Uterus (tissue), 2 donors: Measurements from ENCODE around the gene IL10RA.

ENCODE experiments used
- POLR2A ChIP-seq, 2 donors: fragments of 450-650 bp; IDR thresholded peaks; one replicate each; pipeline ENCODE4 v1.6.1; 2016; ENCODE audit warnings: antibody characterized with exemption in 2 of 2, mild to moderate bottlenecking in 1 of 2, moderate library complexity in 1 of 2
- TF ChIP-seq, protein P1 (sequence below), 4 experiments: fragments of 200-600 bp in 2 of 4; fragments of 450-650 bp in 2 of 4; sonication (generic) in 2 of 4; IDR thresholded peaks; one replicate each; pipeline ENCODE4 v1.5.1; 2016 to 2019; ENCODE audit warnings: antibody characterized with exemption in 4 of 4, mild to moderate bottlenecking in 2 of 4, moderate library complexity in 1 of 4

DNA sequence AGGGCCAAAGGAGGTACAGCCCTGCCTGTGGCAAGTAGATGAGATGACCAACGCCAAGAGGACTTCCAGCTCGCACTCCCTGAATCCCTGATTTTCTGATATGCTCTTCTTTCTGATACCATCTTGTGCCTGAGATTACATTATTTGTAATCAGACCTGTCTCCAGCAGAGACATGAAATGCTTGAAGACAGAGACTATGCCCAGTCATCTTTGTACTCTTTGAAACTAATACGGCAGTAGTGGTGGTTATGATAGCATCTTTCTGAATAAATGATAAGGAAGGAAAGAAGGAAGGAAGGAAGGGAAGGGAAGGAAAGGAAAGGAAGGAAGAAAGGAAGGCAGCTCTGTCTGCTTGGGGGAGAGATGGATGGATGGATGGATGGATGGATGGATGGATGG lies 27.8 kb downstream of the IL10RA start:
- TF ChIP-seq, protein P1, sequence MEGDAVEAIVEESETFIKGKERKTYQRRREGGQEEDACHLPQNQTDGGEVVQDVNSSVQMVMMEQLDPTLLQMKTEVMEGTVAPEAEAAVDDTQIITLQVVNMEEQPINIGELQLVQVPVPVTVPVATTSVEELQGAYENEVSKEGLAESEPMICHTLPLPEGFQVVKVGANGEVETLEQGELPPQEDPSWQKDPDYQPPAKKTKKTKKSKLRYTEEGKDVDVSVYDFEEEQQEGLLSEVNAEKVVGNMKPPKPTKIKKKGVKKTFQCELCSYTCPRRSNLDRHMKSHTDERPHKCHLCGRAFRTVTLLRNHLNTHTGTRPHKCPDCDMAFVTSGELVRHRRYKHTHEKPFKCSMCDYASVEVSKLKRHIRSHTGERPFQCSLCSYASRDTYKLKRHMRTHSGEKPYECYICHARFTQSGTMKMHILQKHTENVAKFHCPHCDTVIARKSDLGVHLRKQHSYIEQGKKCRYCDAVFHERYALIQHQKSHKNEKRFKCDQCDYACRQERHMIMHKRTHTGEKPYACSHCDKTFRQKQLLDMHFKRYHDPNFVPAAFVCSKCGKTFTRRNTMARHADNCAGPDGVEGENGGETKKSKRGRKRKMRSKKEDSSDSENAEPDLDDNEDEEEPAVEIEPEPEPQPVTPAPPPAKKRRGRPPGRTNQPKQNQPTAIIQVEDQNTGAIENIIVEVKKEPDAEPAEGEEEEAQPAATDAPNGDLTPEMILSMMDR (IDR thresholded peaks at IDR 0.05) = no peak
- no peak for TF ChIP-seq POLR2A (IDR thresholded peaks at IDR 0.05)
